Chondrocyte (in vitro differentiated cells): ENCODE measurements around the gene CTNNBIP1. TPM values are rescaled to one million over a fixed set of nuclear protein-coding genes. Genes with fewer than 3 reads are reported as not detected.

Experiments used
- DNase-seq: peaks from one replicate; pipeline ENCODE4 v3.0.0; 2021; ENCODE audit warnings: mixed read lengths, low spot score
- H3K27ac Mint-ChIP-seq: one replicate; pipeline ENCODE4 v1.8.0; 2021; ENCODE audit warnings: mild to moderate bottlenecking, moderate library complexity, mixed read lengths; ENCODE audit not compliant: unreplicated experiment
- H3K27me3 Mint-ChIP-seq: 2 replicates; pipeline ENCODE4 v1.8.0; 2021; ENCODE audit warnings: low read depth, mixed read lengths
- H3K36me3 Mint-ChIP-seq: 2 replicates; pipeline ENCODE4 v1.8.0; 2021; ENCODE audit warnings: low read depth, mixed read lengths
- H3K4me1 Mint-ChIP-seq: 2 replicates; pipeline ENCODE4 v1.8.0; 2021; ENCODE audit warnings: low read depth, mild to moderate bottlenecking, mixed read lengths
- H3K4me3 Mint-ChIP-seq: one replicate; pipeline ENCODE4 v1.8.0; 2021; ENCODE audit warnings: mild to moderate bottlenecking, moderate library complexity, mixed read lengths; ENCODE audit not compliant: unreplicated experiment
- H3K9me3 Mint-ChIP-seq: 2 replicates; pipeline ENCODE4 v1.8.0; 2021; ENCODE audit warnings: low read depth, mixed read lengths
- total RNA-seq: library from RNA; stranded (reverse); gene quantifications from 3 replicates; pipeline ENCODE4 v1.2.1, GENCODE V29; 2021
- TF ChIP-seq, protein P1 (sequence below): fragments of 200-600 bp; sonication (generic); IDR thresholded peaks from 2 replicates; pipeline ENCODE4 v1.5.0; 2021; ENCODE audit warnings: antibody characterized with exemption, mild to moderate bottlenecking, moderate library complexity

The CTNNBIP1 gene
- total RNA-seq, 1 donor from 2014 or later = 26.2 TPM

DNA sequence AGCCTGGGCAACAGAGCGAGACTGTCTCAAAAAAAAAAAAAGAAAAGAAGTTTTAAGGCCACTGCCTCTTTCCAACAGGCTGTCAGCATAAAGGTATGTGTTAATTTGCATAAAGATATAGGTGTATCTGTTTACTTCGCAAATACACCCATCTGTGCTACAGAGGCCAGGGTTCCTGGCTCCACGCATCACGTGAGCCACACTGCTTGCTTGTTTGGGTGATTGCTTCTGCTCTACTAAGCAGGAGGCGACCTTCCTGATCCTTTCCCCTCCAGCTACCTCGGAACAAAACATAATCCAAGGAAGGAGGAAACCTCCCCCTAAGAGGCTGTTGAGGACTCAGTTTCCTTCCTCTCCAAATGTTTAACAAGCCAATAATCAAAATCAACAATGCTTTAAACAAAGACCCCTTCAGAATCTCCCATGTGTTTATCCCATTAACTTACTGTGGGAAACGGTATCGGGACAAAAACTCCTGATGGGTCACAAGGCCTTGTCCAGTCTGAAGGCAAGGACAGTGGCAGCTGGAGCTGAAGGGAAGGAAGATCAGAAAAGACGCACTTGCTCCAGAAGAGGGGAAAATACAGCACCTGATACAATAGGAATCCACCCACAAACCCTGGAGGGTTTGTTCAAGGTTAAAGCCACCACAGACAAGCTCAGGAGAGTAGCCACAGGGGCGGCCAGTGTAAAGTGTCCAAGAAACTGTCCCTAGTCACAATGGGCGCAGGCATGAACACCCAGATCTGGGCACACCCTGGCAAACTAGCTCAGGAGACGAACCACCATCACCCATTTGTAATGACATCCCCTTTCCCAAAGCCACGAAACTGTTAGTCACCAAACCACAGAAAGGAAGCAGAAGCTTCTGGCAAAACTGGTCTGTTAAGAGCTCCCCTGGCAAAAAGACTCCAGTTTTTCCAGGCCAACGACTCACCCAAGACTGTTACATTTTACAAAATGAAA is 17.2 kb downstream of the CTNNBIP1 start:
- peaks cover 43% of the 10 kb centered on the region for H3K4me1 Mint-ChIP-seq
- H3K4me3 Mint-ChIP-seq = no peak overlapping the region
- H3K36me3 Mint-ChIP-seq = no peaks in the 10 kb centered on the region
- H3K27ac Mint-ChIP-seq = peak overlapping the region; percentile 62
- no peaks in the 10 kb centered on the region for H3K9me3 Mint-ChIP-seq
- H3K27me3 Mint-ChIP-seq = no peaks in the 10 kb centered on the region
- no peak for DNase-seq
- TF ChIP-seq, protein P1, sequence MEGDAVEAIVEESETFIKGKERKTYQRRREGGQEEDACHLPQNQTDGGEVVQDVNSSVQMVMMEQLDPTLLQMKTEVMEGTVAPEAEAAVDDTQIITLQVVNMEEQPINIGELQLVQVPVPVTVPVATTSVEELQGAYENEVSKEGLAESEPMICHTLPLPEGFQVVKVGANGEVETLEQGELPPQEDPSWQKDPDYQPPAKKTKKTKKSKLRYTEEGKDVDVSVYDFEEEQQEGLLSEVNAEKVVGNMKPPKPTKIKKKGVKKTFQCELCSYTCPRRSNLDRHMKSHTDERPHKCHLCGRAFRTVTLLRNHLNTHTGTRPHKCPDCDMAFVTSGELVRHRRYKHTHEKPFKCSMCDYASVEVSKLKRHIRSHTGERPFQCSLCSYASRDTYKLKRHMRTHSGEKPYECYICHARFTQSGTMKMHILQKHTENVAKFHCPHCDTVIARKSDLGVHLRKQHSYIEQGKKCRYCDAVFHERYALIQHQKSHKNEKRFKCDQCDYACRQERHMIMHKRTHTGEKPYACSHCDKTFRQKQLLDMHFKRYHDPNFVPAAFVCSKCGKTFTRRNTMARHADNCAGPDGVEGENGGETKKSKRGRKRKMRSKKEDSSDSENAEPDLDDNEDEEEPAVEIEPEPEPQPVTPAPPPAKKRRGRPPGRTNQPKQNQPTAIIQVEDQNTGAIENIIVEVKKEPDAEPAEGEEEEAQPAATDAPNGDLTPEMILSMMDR = no peak

DNA sequence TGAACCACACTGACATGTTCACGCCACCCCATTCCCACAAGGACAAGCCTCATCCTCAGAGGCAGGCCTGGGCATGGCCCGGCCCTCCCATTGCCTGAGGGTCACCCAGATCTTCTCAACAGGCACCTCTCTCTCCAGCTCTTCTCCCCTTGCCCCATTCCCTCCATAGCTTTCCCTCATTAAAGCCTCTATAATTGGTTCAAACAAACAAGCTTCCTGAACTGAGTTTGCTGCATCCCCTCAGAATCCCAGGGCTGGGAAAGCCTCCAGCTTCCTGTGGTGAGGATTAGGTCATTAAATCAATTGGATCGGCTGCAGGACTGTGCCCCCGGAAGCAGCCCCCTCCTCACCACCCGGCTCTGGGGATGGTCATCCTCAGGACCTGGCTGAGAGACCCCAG is 18.9 kb downstream of the CTNNBIP1 start:
- Mint-ChIP-seq H3K4me1 (peaks cover 46% of the 10 kb centered on the region), H3K4me3 (no peak overlapping the region), H3K9me3 (no peaks in the 10 kb centered on the region), H3K27me3 (no peaks in the 10 kb centered on the region), H3K36me3 (no peaks in the 10 kb centered on the region), H3K27ac (peak overlapping the region; percentile 92)
- no peak for DNase-seq
- TF ChIP-seq, protein P1 = no peak

DNA sequence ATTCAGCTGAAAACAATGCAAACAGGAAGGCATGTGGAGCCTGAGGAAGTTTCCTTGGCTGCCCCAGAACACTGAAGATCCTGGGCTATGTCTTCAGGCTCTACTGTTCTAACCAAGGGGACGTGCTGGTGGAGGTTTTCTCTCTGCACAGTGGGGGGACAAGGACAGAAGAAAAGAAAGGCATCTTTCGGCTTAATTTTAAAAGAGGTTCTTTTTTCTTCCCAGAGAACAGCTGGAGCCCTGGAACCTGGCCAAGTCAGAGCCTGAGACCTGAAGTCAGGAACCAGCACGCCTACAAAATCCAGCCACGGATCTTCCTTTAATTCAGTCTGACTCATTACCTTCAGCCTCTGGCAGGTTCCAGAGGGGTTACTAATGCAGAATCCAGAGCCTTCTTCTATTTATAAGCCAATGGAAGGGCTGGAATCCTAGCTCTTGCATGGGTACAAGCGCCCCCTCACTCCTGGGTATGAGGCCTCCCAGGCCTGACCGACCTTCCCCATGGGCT is 19.8 kb downstream of the CTNNBIP1 start:
- TF ChIP-seq, protein P1 = no peak
- H3K4me3 Mint-ChIP-seq = no peak overlapping the region
- DNase-seq = no peak
- H3K4me1 Mint-ChIP-seq = peaks cover 52% of the 10 kb centered on the region
- no peaks in the 10 kb centered on the region for H3K36me3 Mint-ChIP-seq
- H3K9me3 Mint-ChIP-seq = no peaks in the 10 kb centered on the region
- H3K27ac Mint-ChIP-seq = peak overlapping the region; percentile 92
- H3K27me3 Mint-ChIP-seq = no peaks in the 10 kb centered on the region

- Mint-ChIP-seq H3K36me3 (peaks cover 2% of the 10 kb centered on the region), H3K4me3 (no peak overlapping the region), H3K4me1 (peaks cover 55% of the 10 kb centered on the region), H3K9me3 (no peaks in the 10 kb centered on the region), H3K27me3 (no peaks in the 10 kb centered on the region), H3K27ac (peak overlapping the region; percentile 67)
- TF ChIP-seq, protein P1 = no peak
- no peak for DNase-seq
Measured at GRCh38 chr1:9889411-9889810, 20.7 kb downstream of the CTNNBIP1 start.

GRCh38 chr1:9888886-9889285 is 21.2 kb downstream of the CTNNBIP1 start:
- no peak overlapping the region for H3K4me3 Mint-ChIP-seq

More at GRCh38 chr1:9888886-9889285, 21.2 kb downstream of the CTNNBIP1 start:
- Mint-ChIP-seq H3K9me3 (no peaks in the 10 kb centered on the region), H3K27me3 (no peaks in the 10 kb centered on the region), H3K36me3 (peaks cover 3% of the 10 kb centered on the region), H3K4me1 (peaks cover 54% of the 10 kb centered on the region), H3K27ac (no peak overlapping the region)
- no peak for DNase-seq
- TF ChIP-seq, protein P1 = no peak
